Activated T-helper 1 cell treated with Interleukin-2 at 50 U/mL for 16 hours (primary cell): ENCODE data around the gene CX3CL1.

Experiments
- DNase-seq: peaks from one replicate; pipeline ENCODE4 v3.0.0-alpha.2; 2020; ENCODE audit warnings: low read depth

CX3CL1 gene

DNA sequence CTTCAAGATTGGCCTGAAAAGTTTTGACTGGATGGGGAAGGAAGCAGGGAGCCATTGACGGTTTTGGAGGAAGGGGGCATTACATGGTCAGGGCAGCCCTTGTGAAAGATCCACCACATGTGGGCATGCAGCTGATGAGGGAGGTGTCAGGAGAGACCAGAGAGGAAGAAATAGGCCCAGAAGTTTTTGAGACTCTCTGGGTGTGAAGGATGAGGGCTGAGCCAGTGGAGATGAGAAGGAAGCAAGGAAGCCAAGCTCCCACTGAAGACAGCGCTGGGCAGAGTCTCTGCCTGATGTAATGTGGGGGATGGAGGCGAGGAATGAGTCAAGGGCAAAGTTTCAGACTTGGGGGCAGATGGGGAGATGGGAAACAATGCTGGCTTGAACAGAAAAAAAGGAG is 32.8 kb downstream of the CX3CL1 start:
- no peak for DNase-seq

- DNase-seq = no peak
Observed at GRCh38 chr16:57406881-57407280, 34.6 kb downstream of the CX3CL1 start.

DNA sequence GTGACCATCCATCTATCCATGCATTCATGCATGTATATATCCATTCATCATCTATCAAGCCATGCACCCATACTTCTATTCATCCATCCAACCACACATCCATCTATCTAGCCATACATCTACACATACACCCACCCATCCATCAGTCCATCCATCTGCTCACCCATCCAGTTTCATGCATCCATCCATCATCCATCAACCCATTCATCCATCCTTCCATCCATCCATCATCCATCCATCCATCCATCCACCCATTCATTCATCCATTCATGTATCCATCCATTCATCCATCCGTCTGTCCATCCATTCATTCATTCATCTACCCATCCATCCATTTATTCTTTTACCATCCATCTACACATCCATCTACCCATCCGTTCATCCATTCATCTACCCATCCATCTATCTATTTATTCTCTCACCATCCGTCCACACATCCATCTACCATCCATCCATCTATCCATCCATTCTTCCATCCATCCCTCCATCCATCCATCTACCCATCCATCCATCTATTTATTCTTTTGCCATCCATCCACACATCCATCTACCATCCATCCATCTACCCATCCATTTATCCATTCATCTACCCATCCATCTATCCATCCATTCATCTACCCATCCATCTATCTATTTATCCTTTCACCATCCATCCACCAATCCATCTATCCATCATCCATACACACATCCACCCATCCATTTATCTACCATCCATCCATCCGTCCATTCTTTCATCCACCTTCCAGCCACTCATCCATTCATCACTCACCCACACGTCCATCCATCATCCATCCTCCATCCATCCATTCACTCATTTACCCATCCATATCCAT is 35.4 kb downstream of the CX3CL1 start:
- no peak for DNase-seq

DNA sequence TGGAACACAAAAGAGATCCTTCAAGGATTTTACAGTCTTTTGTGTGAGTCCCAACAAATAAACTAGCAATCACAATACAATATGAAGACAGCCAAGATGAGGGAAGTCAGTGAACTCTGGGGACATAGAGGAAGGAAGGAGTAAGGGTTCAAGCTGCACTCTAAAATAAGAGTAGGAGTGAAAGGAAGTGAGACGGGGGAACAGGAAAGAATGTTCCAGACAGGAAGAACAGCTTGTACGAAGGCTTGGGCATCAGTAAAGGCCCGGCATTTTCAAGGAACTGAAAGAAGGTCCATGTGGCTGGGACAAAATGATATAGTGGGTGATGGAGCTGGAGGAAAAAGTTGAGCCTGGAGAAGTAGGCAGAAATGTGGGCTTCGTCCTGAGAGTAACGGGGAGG is 36.8 kb downstream of the CX3CL1 start:
- no peak for DNase-seq

GRCh38 chr16:57409870-57410587 is 37.7 kb downstream of the CX3CL1 start:
- DNase-seq = no peak

GRCh38 chr16:57411362-57411976 is 39.2 kb downstream of the CX3CL1 start:
- DNase-seq = no peak

DNA sequence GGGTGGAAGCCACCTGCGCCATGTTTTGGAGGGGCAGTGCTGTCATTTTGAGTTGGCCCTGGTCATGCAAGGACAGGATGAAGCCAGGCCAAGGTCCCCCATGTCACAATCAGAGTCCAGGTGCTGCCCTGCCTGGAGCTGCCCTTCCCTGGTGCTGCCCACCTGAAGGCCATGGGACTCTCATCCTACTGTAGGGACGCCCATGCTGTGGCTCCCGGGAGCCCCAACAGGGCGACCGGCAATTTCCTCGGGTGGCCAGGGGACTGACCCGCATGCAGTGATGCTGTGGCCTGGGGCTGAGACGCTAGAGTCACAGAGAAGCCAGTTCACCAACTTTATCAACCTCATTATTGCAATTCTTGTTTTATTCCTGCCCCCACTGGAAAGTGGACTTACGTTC is 40.3 kb downstream of the CX3CL1 start:
- no peak for DNase-seq

DNA sequence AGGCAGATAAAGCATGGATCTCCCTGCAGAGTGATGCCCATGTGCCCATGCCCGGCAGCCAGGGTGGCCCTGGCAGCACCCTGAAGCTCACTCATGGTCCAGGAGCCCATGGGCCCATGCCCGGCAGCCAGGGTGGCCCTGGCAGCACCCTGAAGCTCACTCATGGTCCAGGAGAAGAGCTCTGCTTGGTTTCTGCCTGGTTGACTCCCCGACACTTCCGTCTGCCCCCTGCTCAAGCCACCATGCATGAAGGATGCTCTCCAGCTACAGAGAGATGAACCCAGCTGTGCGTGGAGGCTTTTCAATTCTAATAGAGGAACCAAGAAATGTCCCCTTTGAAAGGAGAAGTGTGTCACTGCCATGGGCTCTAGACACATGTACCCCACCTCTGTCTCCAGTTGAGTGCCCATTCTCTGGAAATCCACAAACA is 41.0 kb downstream of the CX3CL1 start:
- DNase-seq = no peak

DNA sequence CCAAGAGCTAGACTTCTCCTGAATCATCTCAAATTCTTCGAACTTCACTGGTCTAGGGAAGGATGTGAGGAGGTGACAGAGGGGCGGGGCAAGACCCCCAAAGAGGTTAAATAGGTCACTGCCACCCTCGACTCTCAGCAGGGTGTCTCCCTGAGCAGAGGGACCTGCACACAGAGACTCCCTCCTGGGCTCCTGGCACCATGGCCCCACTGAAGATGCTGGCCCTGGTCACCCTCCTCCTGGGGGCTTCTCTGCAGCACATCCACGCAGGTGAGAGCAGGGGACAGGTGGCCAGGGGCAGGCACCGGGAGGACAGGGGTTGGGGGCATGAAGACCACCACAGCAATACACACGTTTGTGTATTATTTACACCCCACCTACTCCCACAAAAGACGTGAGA is 41.4 kb downstream of the CX3CL1 start:
- DNase-seq = no peak

DNA sequence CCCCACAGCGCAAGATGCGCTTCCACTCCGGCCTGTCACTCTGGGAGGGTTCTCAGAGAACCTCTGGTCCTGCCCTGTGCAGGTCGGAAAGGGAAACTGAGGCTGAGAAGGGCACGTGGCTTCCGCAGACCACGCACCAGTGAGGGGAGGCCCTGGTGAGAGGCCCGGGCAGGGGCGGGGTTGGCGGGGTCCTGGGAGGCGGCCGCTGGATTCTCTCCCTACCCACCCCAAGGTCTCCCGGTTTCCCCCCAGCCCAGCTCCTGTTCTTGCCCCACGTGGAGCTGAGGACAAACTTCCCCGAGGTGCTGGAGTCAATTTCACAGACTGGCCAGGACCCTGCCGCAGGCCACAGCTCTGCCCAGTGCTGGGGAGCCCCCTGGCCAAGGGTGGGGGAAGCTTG is 43.8 kb downstream of the CX3CL1 start:
- no peak for DNase-seq

GRCh38 chr16:57419506-57419905 is 47.2 kb downstream of the CX3CL1 start:
- DNase-seq = no peak

- DNase-seq = no peak
Observed at GRCh38 chr16:57422026-57422944, 50.0 kb downstream of the CX3CL1 start.

DNA sequence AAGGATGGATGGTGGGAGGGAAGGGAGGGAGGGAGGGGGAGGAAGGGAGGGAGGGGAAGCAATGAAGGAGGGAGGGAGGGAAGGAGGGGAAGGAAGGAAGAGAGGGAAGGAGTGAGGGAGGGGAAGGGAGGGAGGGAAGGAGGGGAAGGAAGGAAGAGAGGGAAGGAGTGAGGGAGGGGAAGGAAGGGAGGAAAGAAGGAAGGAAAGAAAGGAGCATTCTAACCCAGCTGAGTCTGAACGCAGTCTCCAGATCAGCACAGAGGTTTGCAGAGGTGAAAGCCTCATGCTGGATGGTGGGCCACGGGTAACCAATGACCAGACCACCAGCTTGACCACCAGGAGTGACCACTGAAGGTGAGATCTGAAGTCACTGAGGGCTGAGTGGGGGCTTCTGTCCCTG is 50.9 kb downstream of the CX3CL1 start:
- DNase-seq = no peak

DNA sequence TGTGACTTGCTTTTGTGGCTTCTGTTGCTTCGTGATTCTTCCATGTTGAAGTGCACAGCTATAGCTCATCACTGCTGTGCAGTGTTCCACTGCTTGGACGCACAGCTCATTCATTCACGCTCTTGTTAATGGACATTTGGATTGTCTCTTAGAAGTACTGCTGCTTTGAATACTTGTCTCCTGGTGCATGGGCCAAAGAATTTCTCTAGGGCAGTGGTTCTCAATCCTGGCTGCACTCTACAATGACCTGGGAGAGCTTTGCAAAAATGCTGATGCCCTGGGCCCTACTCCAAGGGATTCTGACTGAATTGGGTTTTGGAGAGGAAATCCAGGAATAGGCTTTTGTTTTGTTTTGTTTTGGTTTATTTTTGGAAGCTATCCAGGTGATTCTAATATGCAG is 52.3 kb downstream of the CX3CL1 start:
- DNase-seq = no peak

- no peak for DNase-seq
Observed at GRCh38 chr16:57426356-57426755, 54.1 kb downstream of the CX3CL1 start.

GRCh38 chr16:57427307-57427706 is 55.0 kb downstream of the CX3CL1 start:
- DNase-seq = no peak

GRCh38 chr16:57427824-57428223 is 55.5 kb downstream of the CX3CL1 start:
- no peak for DNase-seq

DNA sequence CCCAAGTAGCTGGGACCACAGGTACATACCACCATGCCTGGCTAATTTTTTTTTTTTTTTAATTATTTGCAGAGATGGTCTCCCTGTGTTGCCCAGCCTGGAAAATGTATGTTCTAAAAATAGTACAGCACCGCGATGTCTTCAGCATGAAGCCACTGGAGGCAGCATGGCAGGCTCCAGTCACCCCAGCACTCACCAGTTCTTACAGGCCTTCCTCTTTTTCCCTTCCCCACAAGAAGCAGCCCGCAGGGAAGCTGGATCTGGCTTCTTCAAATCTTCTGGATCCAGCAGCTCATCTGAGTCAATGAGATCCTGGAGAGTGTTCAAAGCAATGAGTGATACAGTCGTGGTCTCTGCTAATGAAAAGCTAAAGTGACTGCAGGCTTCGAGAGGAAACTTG is 58.7 kb downstream of the CX3CL1 start:
- DNase-seq = no peak

- no peak for DNase-seq
Observed at GRCh38 chr16:57432505-57432904, 60.2 kb downstream of the CX3CL1 start.

DNA sequence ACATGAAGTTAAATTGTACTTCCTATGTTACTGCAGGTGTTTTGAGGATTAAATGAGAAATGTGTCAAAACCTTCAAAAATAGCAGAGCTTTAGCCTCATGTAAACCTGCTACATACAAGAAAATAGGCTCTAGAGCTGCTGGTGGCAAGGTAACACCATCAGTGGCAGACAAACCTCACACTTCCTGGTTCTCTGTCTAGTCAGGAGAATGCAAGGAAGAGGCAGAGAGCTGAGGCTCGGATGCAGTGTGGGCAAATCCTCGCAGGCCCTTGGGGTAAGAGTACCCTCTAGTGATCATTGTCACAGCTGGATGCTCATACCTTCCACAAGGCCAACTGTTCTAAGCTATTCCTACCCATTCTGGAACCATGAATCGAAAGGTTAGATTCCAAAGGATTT is 60.7 kb downstream of the CX3CL1 start:
- no peak for DNase-seq

DNA sequence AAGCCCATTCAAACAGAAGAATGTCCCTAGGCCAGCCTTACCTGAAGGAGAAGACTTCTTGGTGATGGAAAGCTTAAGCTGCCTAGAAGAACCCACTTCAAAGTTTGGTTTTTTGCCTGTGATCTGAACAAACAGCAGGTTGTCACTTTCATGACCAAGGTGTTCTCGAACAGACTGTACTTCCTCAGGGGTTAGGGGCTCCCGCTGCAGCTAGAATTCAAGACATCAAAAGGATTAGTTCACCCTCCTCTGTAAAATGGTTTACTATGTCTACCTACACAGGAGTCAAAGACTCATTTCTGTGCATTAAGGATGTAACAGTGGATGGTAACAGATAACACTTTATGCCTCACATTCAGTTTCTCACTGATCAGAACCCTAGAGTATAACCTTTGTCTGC is 61.7 kb downstream of the CX3CL1 start:
- no peak for DNase-seq
